Measurements from ENCODE around the gene AHCY.

DNA sequence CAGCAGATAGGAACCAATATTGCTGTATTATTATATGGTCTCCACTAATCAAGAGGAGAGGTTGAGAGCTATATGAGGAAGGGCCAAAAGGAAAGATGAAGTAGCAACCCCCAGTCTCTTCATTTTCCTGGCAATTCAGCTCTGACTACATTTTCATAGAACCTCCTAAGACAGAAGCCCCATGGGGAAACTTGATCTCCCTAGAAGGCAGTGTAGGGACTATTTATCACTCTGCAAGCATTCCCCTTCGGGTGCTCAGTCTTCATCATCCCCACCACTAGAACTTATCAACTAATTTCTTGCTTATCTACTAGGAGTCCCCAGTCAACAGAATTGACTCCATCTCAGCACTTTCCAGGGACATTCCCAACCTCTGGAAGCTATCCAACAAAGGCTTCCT, 34.4 kb upstream of the AHCY start:
- TF ChIP-seq, protein P1, sequence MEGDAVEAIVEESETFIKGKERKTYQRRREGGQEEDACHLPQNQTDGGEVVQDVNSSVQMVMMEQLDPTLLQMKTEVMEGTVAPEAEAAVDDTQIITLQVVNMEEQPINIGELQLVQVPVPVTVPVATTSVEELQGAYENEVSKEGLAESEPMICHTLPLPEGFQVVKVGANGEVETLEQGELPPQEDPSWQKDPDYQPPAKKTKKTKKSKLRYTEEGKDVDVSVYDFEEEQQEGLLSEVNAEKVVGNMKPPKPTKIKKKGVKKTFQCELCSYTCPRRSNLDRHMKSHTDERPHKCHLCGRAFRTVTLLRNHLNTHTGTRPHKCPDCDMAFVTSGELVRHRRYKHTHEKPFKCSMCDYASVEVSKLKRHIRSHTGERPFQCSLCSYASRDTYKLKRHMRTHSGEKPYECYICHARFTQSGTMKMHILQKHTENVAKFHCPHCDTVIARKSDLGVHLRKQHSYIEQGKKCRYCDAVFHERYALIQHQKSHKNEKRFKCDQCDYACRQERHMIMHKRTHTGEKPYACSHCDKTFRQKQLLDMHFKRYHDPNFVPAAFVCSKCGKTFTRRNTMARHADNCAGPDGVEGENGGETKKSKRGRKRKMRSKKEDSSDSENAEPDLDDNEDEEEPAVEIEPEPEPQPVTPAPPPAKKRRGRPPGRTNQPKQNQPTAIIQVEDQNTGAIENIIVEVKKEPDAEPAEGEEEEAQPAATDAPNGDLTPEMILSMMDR (conservative IDR thresholded peaks at IDR 0.05 in 1 of 2, IDR thresholded peaks at IDR 0.05 in 1 of 2; ENCODE audit: low read depth in 1 of 2, low read length in 2 of 2), result no peak
- no peak for TF ChIP-seq EZH2 (IDR thresholded peaks at IDR 0.05; ENCODE audit: low read length, missing control alignments)
